Measurements from ENCODE around the gene HOXD4. TPM values are rescaled to one million over a fixed set of nuclear protein-coding genes. Genes with fewer than 3 reads are reported as not detected.

The HOXD4 gene
- total and polyA plus RNA-seq, 9 donors = 2.2 to 8.1 (median 3.6) TPM

- DNase-seq = no peak
- peak within 1 kb of the TSS; percentile 26 for H3K4me3 ChIP-seq (ENCODE audit: low read length)
- peaks cover 93% of the 10 kb centered on the region for H3K27me3 ChIP-seq (ENCODE audit: control insufficient read depth, insufficient read depth, low read length)
- H3K9me3 ChIP-seq (replicated peaks; ENCODE audit: control insufficient read depth, low read depth, low read length) = no peaks in the 10 kb centered on the region
- H3K4me1 ChIP-seq (ENCODE audit: control insufficient read depth, insufficient read depth, low read length) = peaks cover 27% of the 10 kb centered on the region
- WGBS (ENCODE audit: insufficient coverage) = under 1% methylated on average over 60 of the region's 85 CpGs
- no peak within 1 kb of the TSS for H3K27ac ChIP-seq (ENCODE audit: low read length)
- H3K36me3 ChIP-seq (ENCODE audit: control insufficient read depth, insufficient read depth, low read length) = no peaks in the 10 kb centered on the region
Measured at GRCh38 chr2:176106581-176107539, 44.5 kb upstream of the HOXD4 start, which contains the start of gene HOXD11. TSS of gene HOXD11 (plus strand) at chr2:176107280. CDS start at chr2:176107356, 76 bp downstream.

- Histone ChIP-seq H3K36me3 (ENCODE audit: control insufficient read depth, insufficient read depth, low read length) (no peaks in the 10 kb centered on the region), H3K27ac (ENCODE audit: low read length) (no peak overlapping the region), H3K4me3 (ENCODE audit: low read length) (no peak overlapping the region), H3K27me3 (ENCODE audit: control insufficient read depth, insufficient read depth, low read length) (peaks cover 93% of the 10 kb centered on the region), H3K4me1 (ENCODE audit: control insufficient read depth, insufficient read depth, low read length) (peaks cover 33% of the 10 kb centered on the region), H3K9me3 (replicated peaks; ENCODE audit: control insufficient read depth, low read depth, low read length) (no peaks in the 10 kb centered on the region)
- under 1% methylated on average over 44 of the region's 59 CpGs for WGBS (ENCODE audit: insufficient coverage)
- no peak for DNase-seq
Measured at GRCh38 chr2:176107731-176108181, 43.6 kb upstream of the HOXD4 start.

GRCh38 chr2:176109192-176109901 lies 42.0 kb upstream of the HOXD4 start:
- Histone ChIP-seq H3K4me3 (ENCODE audit: low read length) (no peak overlapping the region), H3K36me3 (ENCODE audit: control insufficient read depth, insufficient read depth, low read length) (no peaks in the 10 kb centered on the region), H3K4me1 (ENCODE audit: control insufficient read depth, insufficient read depth, low read length) (peaks cover 27% of the 10 kb centered on the region), H3K27ac (ENCODE audit: low read length) (no peak overlapping the region), H3K27me3 (ENCODE audit: control insufficient read depth, insufficient read depth, low read length) (peaks cover 93% of the 10 kb centered on the region), H3K9me3 (replicated peaks; ENCODE audit: control insufficient read depth, low read depth, low read length) (no peaks in the 10 kb centered on the region)
- WGBS (ENCODE audit: insufficient coverage) = 0% methylated on average over 1 of the region's 26 CpGs
- DNase-seq = no peak

- no peak for DNase-seq
- no peak overlapping the region for H3K4me3 ChIP-seq (ENCODE audit: low read length)
- peaks cover 93% of the 10 kb centered on the region for H3K27me3 ChIP-seq (ENCODE audit: control insufficient read depth, insufficient read depth, low read length)
- H3K9me3 ChIP-seq (replicated peaks; ENCODE audit: control insufficient read depth, low read depth, low read length) = no peaks in the 10 kb centered on the region
- no CpG with 5 or more reads among the region's 4 CpGs for WGBS (ENCODE audit: insufficient coverage)
- no peak overlapping the region for H3K27ac ChIP-seq (ENCODE audit: low read length)
- no peaks in the 10 kb centered on the region for H3K36me3 ChIP-seq (ENCODE audit: control insufficient read depth, insufficient read depth, low read length)
- H3K4me1 ChIP-seq (ENCODE audit: control insufficient read depth, insufficient read depth, low read length) = peaks cover 21% of the 10 kb centered on the region
Measured at GRCh38 chr2:176109946-176110345, 41.4 kb upstream of the HOXD4 start.

DNA sequence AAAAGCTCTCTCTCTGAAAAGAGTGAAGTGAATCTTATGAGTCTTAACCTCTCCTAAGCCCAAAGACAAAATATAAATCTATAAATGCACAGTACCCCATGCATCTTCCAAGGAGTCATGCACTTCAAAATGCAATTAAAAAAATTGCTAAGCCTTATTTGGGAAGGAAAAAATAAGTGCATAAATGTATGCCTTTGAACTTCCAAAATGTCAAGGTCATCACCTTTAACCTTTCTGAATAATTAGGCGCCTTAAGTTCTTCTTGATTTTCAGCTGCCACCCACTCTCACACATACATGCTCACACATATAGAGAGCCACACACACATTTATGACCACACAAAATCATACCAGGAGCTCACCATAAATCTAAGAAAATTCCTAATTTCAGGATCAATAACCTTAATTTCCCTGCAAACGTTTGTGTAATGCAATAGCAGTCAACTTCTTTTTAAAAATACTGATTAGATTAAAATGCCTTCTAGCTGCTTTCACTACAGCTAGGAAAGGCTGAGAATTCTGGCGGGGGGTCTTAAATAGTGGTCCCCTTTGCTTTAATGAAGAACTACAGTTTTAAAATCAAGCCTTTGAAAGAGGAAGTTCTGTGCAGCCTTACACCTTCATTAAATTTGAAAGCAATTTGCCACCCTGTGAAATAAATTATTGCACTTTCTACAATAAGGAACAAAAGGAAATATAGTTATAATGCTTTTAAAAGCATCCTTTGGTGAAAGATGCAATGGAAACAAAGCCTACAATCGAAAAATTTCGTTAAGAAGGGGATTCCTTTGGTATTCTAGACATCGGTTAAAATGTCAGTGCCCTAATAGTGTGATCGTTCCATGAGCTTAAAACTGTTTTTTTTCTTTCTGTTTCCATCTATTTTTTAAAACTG lies 40.7 kb upstream of the HOXD4 start:
- no peak for DNase-seq
- WGBS (ENCODE audit: insufficient coverage) = 52% methylated on average over 2 of the region's 7 CpGs
- Histone ChIP-seq H3K27me3 (ENCODE audit: control insufficient read depth, insufficient read depth, low read length) (peaks cover 89% of the 10 kb centered on the region), H3K4me1 (ENCODE audit: control insufficient read depth, insufficient read depth, low read length) (peaks cover 19% of the 10 kb centered on the region), H3K36me3 (ENCODE audit: control insufficient read depth, insufficient read depth, low read length) (no peaks in the 10 kb centered on the region), H3K27ac (ENCODE audit: low read length) (no peak overlapping the region), H3K9me3 (replicated peaks; ENCODE audit: control insufficient read depth, low read depth, low read length) (no peaks in the 10 kb centered on the region), H3K4me3 (ENCODE audit: low read length) (no peak overlapping the region)

DNA sequence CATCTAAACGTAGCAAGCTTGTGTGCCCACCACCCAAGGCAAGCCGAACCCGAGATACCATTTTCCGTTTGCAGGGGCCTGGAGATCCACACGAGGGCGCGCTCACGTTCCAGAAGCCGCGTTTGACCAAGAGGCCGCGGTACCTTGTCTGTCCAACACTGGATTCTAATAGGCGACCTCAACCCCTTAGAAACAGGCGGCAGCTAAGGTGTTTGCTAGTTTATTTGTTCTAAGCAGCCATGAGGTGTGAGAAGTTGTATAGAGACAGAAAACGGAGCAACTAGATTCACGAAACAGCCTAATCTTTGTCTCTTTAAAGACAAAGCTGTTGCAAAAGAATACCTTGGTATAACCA lies 40.1 kb upstream of the HOXD4 start:
- Histone ChIP-seq H3K27me3 (ENCODE audit: control insufficient read depth, insufficient read depth, low read length) (peaks cover 89% of the 10 kb centered on the region), H3K4me3 (ENCODE audit: low read length) (no peak overlapping the region), H3K9me3 (replicated peaks; ENCODE audit: control insufficient read depth, low read depth, low read length) (no peaks in the 10 kb centered on the region), H3K27ac (ENCODE audit: low read length) (no peak overlapping the region), H3K36me3 (ENCODE audit: control insufficient read depth, insufficient read depth, low read length) (no peaks in the 10 kb centered on the region), H3K4me1 (ENCODE audit: control insufficient read depth, insufficient read depth, low read length) (peaks cover 25% of the 10 kb centered on the region)
- peak; percentile 83 for DNase-seq
- 5% methylated on average over 14 of the region's 16 CpGs for WGBS (ENCODE audit: insufficient coverage)

GRCh38 chr2:176111846-176112374 lies 39.4 kb upstream of the HOXD4 start:
- H3K4me1 ChIP-seq (ENCODE audit: control insufficient read depth, insufficient read depth, low read length) = peaks cover 27% of the 10 kb centered on the region
- no peak overlapping the region for H3K27ac ChIP-seq (ENCODE audit: low read length)
- no peak overlapping the region for H3K4me3 ChIP-seq (ENCODE audit: low read length)
- H3K36me3 ChIP-seq (ENCODE audit: control insufficient read depth, insufficient read depth, low read length) = no peaks in the 10 kb centered on the region
- 15% methylated on average over 26 of the region's 29 CpGs for WGBS (ENCODE audit: insufficient coverage)
- no peaks in the 10 kb centered on the region for H3K9me3 ChIP-seq (replicated peaks; ENCODE audit: control insufficient read depth, low read depth, low read length)
- no peak for DNase-seq
- H3K27me3 ChIP-seq (ENCODE audit: control insufficient read depth, insufficient read depth, low read length) = peaks cover 90% of the 10 kb centered on the region

- Histone ChIP-seq H3K9me3 (replicated peaks; ENCODE audit: control insufficient read depth, low read depth, low read length) (no peaks in the 10 kb centered on the region), H3K36me3 (ENCODE audit: control insufficient read depth, insufficient read depth, low read length) (no peaks in the 10 kb centered on the region), H3K27me3 (ENCODE audit: control insufficient read depth, insufficient read depth, low read length) (peaks cover 93% of the 10 kb centered on the region), H3K4me3 (ENCODE audit: low read length) (no peak overlapping the region), H3K27ac (ENCODE audit: low read length) (no peak overlapping the region), H3K4me1 (ENCODE audit: control insufficient read depth, insufficient read depth, low read length) (peaks cover 31% of the 10 kb centered on the region)
- no peak for DNase-seq
- 15% methylated on average over 33 of the region's 40 CpGs for WGBS (ENCODE audit: insufficient coverage)
Measured at GRCh38 chr2:176112375-176113302, 38.7 kb upstream of the HOXD4 start.
